ENCODE results near the gene IL13. TPM values are rescaled to one million over a fixed set of nuclear protein-coding genes. Genes with fewer than 3 reads are reported as not detected.

The IL13 gene
- polyA plus RNA-seq, 1 donor from 2014 or later = 0.25 TPM

- no peak for TF ChIP-seq REST (IDR thresholded peaks at IDR 0.05; ENCODE audit: borderline replicate concordance)
- no peak for TF ChIP-seq RAD21 (conservative IDR thresholded peaks at IDR 0.05)
- TF ChIP-seq EP300 (conservative IDR thresholded peaks at IDR 0.05; ENCODE audit: poor library complexity, severe bottlenecking) = no peak
- no peak for TF ChIP-seq MXI1 (conservative IDR thresholded peaks at IDR 0.05; ENCODE audit: poor library complexity, severe bottlenecking)
- no peak for TF ChIP-seq SMC3 (conservative IDR thresholded peaks at IDR 0.05; ENCODE audit: poor library complexity)
- no peak for TF ChIP-seq POLR2AphosphoS5 (IDR thresholded peaks at IDR 0.05)
- no peak for TF ChIP-seq EZH2 (IDR thresholded peaks at IDR 0.05; ENCODE audit: borderline replicate concordance, insufficient read depth, low read length, poor library complexity, severe bottlenecking)
- TF ChIP-seq TAF1 (IDR thresholded peaks at IDR 0.05; ENCODE audit: low read depth) = no peak
- TF ChIP-seq, protein P1, sequence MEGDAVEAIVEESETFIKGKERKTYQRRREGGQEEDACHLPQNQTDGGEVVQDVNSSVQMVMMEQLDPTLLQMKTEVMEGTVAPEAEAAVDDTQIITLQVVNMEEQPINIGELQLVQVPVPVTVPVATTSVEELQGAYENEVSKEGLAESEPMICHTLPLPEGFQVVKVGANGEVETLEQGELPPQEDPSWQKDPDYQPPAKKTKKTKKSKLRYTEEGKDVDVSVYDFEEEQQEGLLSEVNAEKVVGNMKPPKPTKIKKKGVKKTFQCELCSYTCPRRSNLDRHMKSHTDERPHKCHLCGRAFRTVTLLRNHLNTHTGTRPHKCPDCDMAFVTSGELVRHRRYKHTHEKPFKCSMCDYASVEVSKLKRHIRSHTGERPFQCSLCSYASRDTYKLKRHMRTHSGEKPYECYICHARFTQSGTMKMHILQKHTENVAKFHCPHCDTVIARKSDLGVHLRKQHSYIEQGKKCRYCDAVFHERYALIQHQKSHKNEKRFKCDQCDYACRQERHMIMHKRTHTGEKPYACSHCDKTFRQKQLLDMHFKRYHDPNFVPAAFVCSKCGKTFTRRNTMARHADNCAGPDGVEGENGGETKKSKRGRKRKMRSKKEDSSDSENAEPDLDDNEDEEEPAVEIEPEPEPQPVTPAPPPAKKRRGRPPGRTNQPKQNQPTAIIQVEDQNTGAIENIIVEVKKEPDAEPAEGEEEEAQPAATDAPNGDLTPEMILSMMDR (IDR thresholded peaks at IDR 0.05; ENCODE audit: poor library complexity, severe bottlenecking) = no peak
- H2AFZ ChIP-seq (ENCODE audit: low read depth, low read length) = no peak overlapping the region
- H3K36me3 ChIP-seq (ENCODE audit: insufficient read depth, low read length) = no peaks in the 10 kb centered on the region
- no peak overlapping the region for H3K4me3 ChIP-seq (ENCODE audit: low read length)
- no peak overlapping the region for H3K4me2 ChIP-seq (ENCODE audit: low read length)
- H3K79me2 ChIP-seq (replicated peaks; ENCODE audit: insufficient read depth, low read length) = no peaks in the 10 kb centered on the region
- no peaks in the 10 kb centered on the region for H3K9me3 ChIP-seq (ENCODE audit: low read length)
- no peaks in the 10 kb centered on the region for H3K27me3 ChIP-seq (ENCODE audit: insufficient read depth, low read depth, low read length)
- H3K9ac ChIP-seq (ENCODE audit: low read length) = no peak overlapping the region
- H3F3A ChIP-seq (ENCODE audit: insufficient read depth, low read length, poor library complexity, severe bottlenecking) = no peaks in the 10 kb centered on the region
- H4K20me1 ChIP-seq (ENCODE audit: insufficient read depth) = no peaks in the 10 kb centered on the region
- no peaks in the 10 kb centered on the region for H3K9me2 ChIP-seq (ENCODE audit: insufficient read depth, low read length)
- no peak overlapping the region for H3K27ac ChIP-seq (ENCODE audit: low read length)
These were observed 18.3 kb upstream of the IL13 start for GRCh38 chr5:132639706-132640130.

DNA sequence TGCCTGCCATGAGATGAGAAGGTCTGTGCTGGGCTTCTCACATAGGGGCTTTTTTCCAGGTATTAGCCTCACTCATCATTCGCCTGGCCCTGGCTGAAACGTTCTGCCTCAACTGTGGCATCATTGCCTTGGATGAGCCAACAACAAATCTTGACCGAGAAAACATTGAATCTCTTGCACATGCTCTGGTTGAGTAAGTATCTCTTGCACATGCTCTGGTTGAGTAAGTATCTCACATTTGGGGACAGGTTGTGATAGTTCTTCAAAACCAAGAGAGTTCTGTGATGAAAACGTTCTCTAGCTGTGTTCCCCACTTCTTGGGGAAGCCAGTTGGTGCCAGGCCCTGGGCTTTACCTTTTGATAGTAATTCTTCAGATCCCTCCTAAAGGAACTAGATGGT is 17.4 kb upstream of the IL13 start:
- Histone ChIP-seq H3K9me3 (ENCODE audit: low read length) (no peaks in the 10 kb centered on the region), H3K4me2 (ENCODE audit: low read length) (no peak overlapping the region), H3K79me2 (replicated peaks; ENCODE audit: insufficient read depth, low read length) (no peaks in the 10 kb centered on the region), H4K20me1 (ENCODE audit: insufficient read depth) (no peaks in the 10 kb centered on the region), H2AFZ (ENCODE audit: low read depth, low read length) (no peak overlapping the region), H3K27ac (ENCODE audit: low read length) (no peak overlapping the region), H3F3A (ENCODE audit: insufficient read depth, low read length, poor library complexity, severe bottlenecking) (no peaks in the 10 kb centered on the region), H3K4me3 (ENCODE audit: low read length) (no peak overlapping the region), H3K9ac (ENCODE audit: low read length) (no peak overlapping the region), H3K27me3 (ENCODE audit: insufficient read depth, low read depth, low read length) (no peaks in the 10 kb centered on the region), H3K36me3 (ENCODE audit: insufficient read depth, low read length) (no peaks in the 10 kb centered on the region), H3K9me2 (ENCODE audit: insufficient read depth, low read length) (no peaks in the 10 kb centered on the region)
- no peak for TF ChIP-seq SMC3 (conservative IDR thresholded peaks at IDR 0.05; ENCODE audit: poor library complexity)
- TF ChIP-seq, protein P1 (IDR thresholded peaks at IDR 0.05; ENCODE audit: poor library complexity, severe bottlenecking) = no peak
- TF ChIP-seq EP300 (conservative IDR thresholded peaks at IDR 0.05; ENCODE audit: poor library complexity, severe bottlenecking) = no peak
- TF ChIP-seq POLR2AphosphoS5 (IDR thresholded peaks at IDR 0.05) = no peak
- TF ChIP-seq RAD21 (conservative IDR thresholded peaks at IDR 0.05) = no peak
- no peak for TF ChIP-seq REST (IDR thresholded peaks at IDR 0.05; ENCODE audit: borderline replicate concordance)
- no peak for TF ChIP-seq MXI1 (conservative IDR thresholded peaks at IDR 0.05; ENCODE audit: poor library complexity, severe bottlenecking)
- TF ChIP-seq EZH2 (IDR thresholded peaks at IDR 0.05; ENCODE audit: borderline replicate concordance, insufficient read depth, low read length, poor library complexity, severe bottlenecking) = no peak
- TF ChIP-seq TAF1 (IDR thresholded peaks at IDR 0.05; ENCODE audit: low read depth) = no peak

Measured in neural cell (in vitro differentiated cells).